Osteocyte (in vitro differentiated cells): ENCODE data around the gene ENKD1. TPM values are rescaled to one million over a fixed set of nuclear protein-coding genes. Genes with fewer than 3 reads are reported as not detected.

Experiments used
- DNase-seq: peaks from one replicate; pipeline ENCODE4 v3.0.0; 2021; ENCODE audit warnings: mixed read lengths; ENCODE audit not compliant: unreplicated experiment; ENCODE audit errors: extremely low spot score
- H3K27ac Mint-ChIP-seq: one replicate; pipeline ENCODE4 v1.8.0; 2021; ENCODE audit warnings: mild to moderate bottlenecking, mixed read lengths; ENCODE audit not compliant: unreplicated experiment
- H3K27me3 Mint-ChIP-seq: one replicate; pipeline ENCODE4 v1.8.0; 2021; ENCODE audit warnings: mixed read lengths; ENCODE audit not compliant: unreplicated experiment
- H3K36me3 Mint-ChIP-seq: one replicate; pipeline ENCODE4 v1.8.0; 2021; ENCODE audit warnings: mixed read lengths; ENCODE audit not compliant: unreplicated experiment
- H3K4me1 Mint-ChIP-seq: one replicate; pipeline ENCODE4 v1.8.0; 2021; ENCODE audit warnings: mixed read lengths; ENCODE audit not compliant: unreplicated experiment
- H3K4me3 Mint-ChIP-seq: one replicate; pipeline ENCODE4 v1.8.0; 2021; ENCODE audit warnings: mild to moderate bottlenecking, moderate library complexity, mixed read lengths; ENCODE audit not compliant: unreplicated experiment
- H3K9me3 Mint-ChIP-seq: one replicate; pipeline ENCODE4 v1.8.0; 2021; ENCODE audit warnings: mixed read lengths; ENCODE audit not compliant: unreplicated experiment
- total RNA-seq: library from RNA; stranded (reverse); gene quantifications from 2 replicates; pipeline ENCODE4 v1.2.1, GENCODE V29; 2021
- TF ChIP-seq, protein P1 (sequence below): fragments of 200-600 bp; sonication (generic); IDR thresholded peaks from 2 replicates; pipeline ENCODE4 v1.5.0; 2021; ENCODE audit warnings: antibody characterized with exemption, mild to moderate bottlenecking, moderate library complexity

ENKD1 gene
- total RNA-seq, 1 donor from 2014 or later, result 11.7 TPM

DNA sequence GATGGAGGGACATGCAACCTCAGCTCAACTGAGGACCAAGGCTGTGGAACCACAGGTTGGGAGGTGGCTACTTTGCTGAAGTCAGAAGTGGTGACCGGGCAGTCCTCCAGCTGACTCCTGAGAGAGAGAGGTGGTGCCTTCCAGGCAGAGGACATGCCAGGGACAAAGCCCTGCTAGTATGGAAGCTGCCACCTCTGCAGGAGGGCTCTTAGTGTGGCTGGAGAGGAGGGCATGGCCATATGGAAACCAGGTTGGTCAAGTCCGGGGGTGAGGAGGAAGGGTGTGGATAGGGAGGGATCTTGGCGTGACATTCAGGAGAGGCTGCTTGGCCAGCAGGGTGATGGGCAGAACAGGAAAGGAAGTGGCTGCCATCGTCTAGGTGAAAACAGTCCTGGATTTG is 5.8 kb upstream of the ENKD1 start:
- TF ChIP-seq, protein P1, sequence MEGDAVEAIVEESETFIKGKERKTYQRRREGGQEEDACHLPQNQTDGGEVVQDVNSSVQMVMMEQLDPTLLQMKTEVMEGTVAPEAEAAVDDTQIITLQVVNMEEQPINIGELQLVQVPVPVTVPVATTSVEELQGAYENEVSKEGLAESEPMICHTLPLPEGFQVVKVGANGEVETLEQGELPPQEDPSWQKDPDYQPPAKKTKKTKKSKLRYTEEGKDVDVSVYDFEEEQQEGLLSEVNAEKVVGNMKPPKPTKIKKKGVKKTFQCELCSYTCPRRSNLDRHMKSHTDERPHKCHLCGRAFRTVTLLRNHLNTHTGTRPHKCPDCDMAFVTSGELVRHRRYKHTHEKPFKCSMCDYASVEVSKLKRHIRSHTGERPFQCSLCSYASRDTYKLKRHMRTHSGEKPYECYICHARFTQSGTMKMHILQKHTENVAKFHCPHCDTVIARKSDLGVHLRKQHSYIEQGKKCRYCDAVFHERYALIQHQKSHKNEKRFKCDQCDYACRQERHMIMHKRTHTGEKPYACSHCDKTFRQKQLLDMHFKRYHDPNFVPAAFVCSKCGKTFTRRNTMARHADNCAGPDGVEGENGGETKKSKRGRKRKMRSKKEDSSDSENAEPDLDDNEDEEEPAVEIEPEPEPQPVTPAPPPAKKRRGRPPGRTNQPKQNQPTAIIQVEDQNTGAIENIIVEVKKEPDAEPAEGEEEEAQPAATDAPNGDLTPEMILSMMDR, result no peak
- H3K4me1 Mint-ChIP-seq, result peaks cover 27% of the 10 kb centered on the region
- DNase-seq, result no peak
- H3K36me3 Mint-ChIP-seq, result no peaks in the 10 kb centered on the region
- H3K9me3 Mint-ChIP-seq, result no peaks in the 10 kb centered on the region
- no peak overlapping the region for H3K27ac Mint-ChIP-seq
- H3K4me3 Mint-ChIP-seq, result no peak overlapping the region
- no peaks in the 10 kb centered on the region for H3K27me3 Mint-ChIP-seq

DNA sequence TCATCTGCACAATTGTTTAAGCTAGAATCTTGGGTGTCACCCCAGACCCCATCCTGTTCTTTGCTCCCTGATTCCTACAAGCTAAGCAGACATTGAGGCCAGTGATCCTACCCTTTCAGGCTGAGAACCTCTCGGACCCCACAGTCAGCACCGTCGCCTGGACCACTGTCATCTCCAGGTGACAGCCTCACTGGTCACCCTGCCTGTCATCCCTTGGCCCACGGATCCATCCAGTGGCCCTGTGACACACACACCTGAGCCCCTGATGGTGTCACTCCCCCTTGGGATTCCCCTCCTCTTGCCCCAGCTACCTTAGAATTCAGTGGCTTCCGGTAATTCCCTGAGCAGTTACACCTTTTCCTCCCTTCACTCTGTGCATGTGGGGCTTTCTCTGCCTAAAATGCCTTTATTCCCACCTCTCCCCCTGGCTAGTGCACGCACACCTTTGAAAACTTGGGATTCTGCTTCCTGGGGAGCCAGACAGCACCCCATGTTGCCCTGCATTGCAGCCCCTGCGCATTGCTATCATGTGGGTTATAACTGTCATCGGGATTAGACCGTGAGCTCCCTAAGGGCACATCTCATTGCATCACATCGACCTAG is 3.0 kb upstream of the ENKD1 start:
- no peak for DNase-seq
- Mint-ChIP-seq H3K4me1 (peaks cover 42% of the 10 kb centered on the region), H3K27ac (no peak overlapping the region), H3K27me3 (no peaks in the 10 kb centered on the region), H3K4me3 (no peak overlapping the region), H3K9me3 (no peaks in the 10 kb centered on the region), H3K36me3 (peaks cover 3% of the 10 kb centered on the region)
- TF ChIP-seq, protein P1, result no peak

DNA sequence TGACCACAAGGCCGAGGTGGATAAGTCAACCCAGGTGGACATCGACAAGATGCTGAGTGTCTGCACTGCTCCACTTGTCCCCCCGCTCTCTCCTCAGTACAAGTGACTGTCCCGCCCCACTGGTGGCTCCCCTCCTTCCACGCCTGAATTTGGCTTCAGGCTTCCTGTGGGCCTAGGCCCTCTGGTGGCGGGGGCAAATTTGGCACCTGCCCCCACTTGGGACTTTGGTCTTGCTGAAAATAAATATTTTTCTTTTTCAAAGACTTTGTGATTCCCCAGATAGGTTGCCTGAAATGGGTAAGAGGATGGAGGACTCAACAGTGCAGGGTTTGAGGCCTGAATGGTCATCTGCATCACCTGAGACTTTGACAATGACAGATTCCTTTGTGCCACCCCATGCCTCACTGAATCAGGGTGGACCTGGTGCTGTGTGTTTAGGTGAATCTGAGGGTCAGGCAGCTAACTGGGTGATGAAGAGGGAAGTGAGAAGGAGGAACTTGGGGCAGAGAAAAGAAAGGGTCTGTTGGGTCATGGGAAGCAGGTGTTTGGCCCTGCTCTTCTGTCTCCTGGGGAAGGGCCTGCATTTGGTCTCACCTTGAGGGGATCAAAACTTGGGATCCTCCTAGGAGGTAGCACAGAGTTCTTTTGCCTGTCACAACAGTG is 2.1 kb upstream of the ENKD1 start:
- TF ChIP-seq, protein P1, result no peak
- H3K4me1 Mint-ChIP-seq, result peaks cover 33% of the 10 kb centered on the region
- H3K27ac Mint-ChIP-seq, result peak overlapping the region; percentile 25
- H3K27me3 Mint-ChIP-seq, result no peaks in the 10 kb centered on the region
- no peaks in the 10 kb centered on the region for H3K9me3 Mint-ChIP-seq
- H3K36me3 Mint-ChIP-seq, result peaks cover 6% of the 10 kb centered on the region
- no peak for DNase-seq
- no peak overlapping the region for H3K4me3 Mint-ChIP-seq

DNA sequence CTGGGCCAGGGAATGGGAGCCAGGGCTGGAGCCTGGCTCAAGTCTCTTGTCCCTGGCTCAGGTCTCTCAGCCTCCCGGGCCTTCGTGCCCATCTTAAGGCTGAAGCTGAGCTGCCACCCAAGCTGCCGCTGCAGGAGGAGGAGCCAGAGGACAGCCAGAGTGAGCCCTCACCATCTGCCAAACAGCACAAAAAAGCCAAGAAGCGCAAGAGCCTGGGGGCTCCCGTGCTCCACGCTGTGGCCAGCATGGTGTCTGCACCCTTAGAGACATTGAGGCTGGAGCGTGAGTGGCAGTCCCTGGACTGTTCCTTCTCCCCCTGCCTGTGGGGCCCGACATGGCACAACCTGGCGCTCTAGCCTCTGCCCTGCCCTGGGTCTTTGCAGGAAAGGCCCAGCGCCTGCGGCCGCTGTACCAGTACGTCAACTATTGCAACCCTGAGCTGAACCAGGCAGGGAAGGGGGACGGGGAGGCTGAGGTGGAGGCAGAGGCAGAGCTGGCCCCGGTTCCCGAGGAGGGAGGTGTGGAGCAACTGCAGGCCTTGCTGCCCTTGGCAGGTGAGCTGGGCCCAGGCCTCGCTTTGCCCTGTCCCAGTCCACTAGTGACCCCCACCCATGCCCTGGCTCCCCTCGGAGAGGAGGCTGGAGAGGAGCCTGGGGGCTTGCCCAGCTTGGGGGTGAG is 1.4 kb upstream of the ENKD1 start:
- Mint-ChIP-seq H3K4me3 (peak overlapping the region; percentile 82), H3K36me3 (peaks cover 6% of the 10 kb centered on the region), H3K27me3 (no peaks in the 10 kb centered on the region), H3K9me3 (no peaks in the 10 kb centered on the region), H3K4me1 (peaks cover 28% of the 10 kb centered on the region), H3K27ac (peak overlapping the region; percentile 68)
- DNase-seq, result peak; percentile 93
- TF ChIP-seq, protein P1, result peak; percentile 73

DNA sequence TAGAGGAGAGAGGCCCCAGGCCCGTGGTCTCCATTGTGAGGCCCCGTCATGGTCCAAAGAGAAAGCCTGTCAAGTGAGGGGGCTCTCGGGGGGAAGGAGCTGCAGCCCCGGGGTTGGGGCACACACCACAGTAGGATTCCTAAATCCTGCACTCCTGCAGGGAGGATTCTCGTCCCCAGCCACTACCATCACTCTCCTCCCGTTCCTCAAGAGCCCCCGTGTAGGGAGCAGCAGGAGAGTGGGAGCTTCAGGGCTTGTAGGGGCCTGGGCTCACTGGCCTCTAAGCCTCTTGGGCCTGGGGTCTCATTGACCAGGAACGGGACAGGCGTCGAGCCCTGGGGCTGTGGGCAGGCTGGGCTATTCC is 885 bp upstream of the ENKD1 start:
- no peaks in the 10 kb centered on the region for H3K9me3 Mint-ChIP-seq

More for the DNA sequence above, 885 bp upstream of the ENKD1 start:
- H3K27me3 Mint-ChIP-seq, result no peaks in the 10 kb centered on the region
- peak overlapping the region; percentile 68 for H3K27ac Mint-ChIP-seq
- no peak for DNase-seq
- peak overlapping the region; percentile 82 for H3K4me3 Mint-ChIP-seq
- peaks cover 6% of the 10 kb centered on the region for H3K36me3 Mint-ChIP-seq
- H3K4me1 Mint-ChIP-seq, result peaks cover 24% of the 10 kb centered on the region
- TF ChIP-seq, protein P1, result no peak
